Hair follicular keratinocyte (primary cell): ENCODE measurements around the gene OR5L1. TPM values are rescaled to one million over a fixed set of nuclear protein-coding genes. Genes with fewer than 3 reads are reported as not detected.

Experiments used
- total RNA-seq: library from RNA; depleted of rRNA; stranded (reverse); fragments of >200 nt; gene quantifications from 2 replicates; pipeline ENCODE4 v1.2.3, GENCODE V29; 2015

Gene OR5L1
- not detected in 2 replicates for total RNA-seq

DNA sequence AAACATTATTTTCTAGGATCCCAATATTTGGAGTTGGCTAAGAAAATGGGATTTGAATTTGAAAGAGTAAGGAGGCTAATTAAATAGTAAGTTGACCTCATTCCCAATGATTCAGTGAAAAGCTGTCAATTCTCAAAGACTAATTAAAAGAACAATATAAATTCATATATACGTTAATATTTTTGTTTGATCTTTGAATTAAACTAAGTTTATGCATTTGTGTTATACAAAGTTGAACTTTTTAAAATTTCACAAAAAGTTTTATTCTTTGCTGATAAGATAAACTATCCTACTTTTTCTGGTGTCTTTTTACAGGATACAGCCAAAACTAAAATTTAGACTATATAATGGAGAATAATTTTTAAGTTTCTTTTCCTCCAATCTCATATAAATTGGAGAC lies at the start of gene OR5L1:
OR5L1 (plus strand) TSS at position 301 of the 400 bp plus-strand sequence. CDS start 100 bp downstream, outside the sequence.

DNA sequence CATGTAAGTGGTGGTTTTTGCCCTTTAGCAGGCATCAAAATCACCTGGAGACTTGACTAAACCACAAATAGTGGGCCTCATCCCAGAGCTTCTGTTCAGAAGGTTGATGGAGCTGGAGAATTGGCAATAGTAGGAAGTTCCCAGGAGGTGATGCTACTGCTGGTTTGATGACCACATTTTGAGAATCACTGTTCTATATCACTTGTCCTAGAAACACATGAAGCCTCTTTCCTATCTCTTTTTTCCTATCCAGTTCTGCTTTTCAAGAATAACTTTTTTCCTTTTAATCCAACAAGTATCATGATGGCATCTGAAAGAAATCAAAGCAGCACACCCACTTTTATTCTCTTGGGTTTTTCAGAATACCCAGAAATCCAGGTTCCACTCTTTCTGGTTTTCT lies 38.0 kb upstream of the OR5L1 start, which contains the start of gene OR5D13:
OR5D13 (plus strand) TSS at position 301 of the 400 bp plus-strand sequence; CDS start at position 301, 0 bp downstream.

DNA sequence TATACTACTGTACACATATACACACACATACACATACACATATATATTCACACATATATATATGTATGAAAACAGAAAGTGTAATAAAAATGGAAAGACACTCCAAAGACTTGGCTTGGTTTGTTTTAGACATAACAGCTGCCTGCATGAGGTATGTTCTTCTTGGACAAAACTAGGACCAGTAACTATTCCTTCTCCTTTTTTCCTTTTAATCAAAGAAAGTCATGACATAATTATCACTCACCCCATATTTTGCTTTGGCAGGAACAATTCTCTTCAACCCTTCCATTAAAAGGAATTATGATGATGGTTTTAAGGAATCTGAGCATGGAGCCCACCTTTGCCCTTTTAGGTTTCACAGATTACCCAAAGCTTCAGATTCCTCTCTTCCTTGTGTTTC lies 15.9 kb upstream of the OR5L1 start, which contains the start of gene OR5D14:
OR5D14 (plus strand) TSS at position 301 of the 400 bp plus-strand sequence; CDS start at position 301, 0 bp downstream.

DNA sequence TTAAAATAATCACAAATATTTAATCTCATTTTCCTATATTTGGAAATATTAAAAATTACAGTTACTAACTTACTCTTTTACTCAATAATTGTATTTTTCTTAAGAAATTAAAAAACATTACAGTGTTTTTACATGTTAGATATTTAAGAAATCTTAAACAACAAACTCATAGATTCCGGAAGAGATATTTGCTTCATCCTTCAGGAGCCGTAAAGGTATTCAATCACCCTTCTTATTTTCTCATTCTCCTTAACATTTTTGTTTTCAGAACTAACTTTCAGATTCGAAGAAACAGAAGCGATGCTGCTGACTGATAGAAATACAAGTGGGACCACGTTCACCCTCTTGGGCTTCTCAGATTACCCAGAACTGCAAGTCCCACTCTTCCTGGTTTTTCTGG lies 8.2 kb downstream of the OR5L1 start, which contains the start of gene OR5D18:
OR5D18 (plus strand) TSS at position 301 of the 400 bp plus-strand sequence; CDS start at position 301, 0 bp downstream.

DNA sequence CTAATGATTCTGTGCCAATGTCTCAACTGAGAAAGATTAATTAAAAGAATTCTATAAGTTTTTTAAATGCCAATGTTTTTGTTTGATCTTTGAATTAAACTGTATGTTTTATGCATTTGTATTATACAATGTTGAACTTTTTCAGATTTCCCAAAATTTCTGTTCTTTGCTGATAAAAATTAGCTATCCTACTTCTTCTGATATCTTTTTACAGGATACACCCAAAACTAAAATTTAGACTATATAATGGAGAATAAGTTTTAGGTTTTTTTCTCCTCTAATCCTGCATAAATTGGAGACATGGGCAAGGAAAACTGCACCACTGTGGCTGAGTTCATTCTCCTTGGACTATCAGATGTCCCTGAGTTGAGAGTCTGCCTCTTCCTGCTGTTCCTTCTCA lies 15.8 kb downstream of the OR5L1 start, which contains the start of gene OR5L2:
OR5L2 (plus strand) TSS at position 301 of the 400 bp plus-strand sequence; CDS start at position 301, 0 bp downstream.

DNA sequence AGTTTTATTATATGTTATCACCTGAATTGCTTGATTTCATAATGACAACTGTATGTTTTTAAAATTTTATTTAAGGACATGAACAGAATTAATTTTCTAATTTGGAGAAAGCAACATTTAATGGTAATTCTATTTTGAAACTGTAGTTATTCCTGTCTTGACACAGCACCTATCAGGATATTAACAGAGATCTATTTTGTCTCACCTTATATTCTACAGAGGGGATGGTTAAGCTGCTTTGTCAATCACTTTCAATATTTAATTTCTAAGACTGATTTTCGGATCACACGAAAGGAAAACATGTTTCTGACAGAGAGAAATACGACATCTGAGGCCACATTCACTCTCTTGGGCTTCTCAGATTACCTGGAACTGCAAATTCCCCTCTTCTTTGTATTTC lies 27.3 kb downstream of the OR5L1 start, which contains the start of gene OR5D16:
OR5D16 (plus strand) TSS at position 301 of the 400 bp plus-strand sequence; CDS start at position 301, 0 bp downstream.

Other genes with a start within 250 kb of the OR5L1 start
- gene OR4C16, start 239.2 kb upstream of the OR5L1 start, total RNA-seq = not detected in 2 replicates
- not detected in 2 replicates for gene OR4C11, start 203.7 kb upstream of the OR5L1 start, total RNA-seq
- not detected in 2 replicates for gene OR4P4, start 176.3 kb upstream of the OR5L1 start, total RNA-seq
- gene OR4S2, start 163.0 kb upstream of the OR5L1 start, total RNA-seq = not detected in 2 replicates
- not detected in 2 replicates for gene OR4C6, start 149.2 kb upstream of the OR5L1 start, total RNA-seq
- not detected in 2 replicates for gene OR5D13, start 37.9 kb upstream of the OR5L1 start, total RNA-seq
- not detected in 2 replicates for gene OR5D14, start 15.8 kb upstream of the OR5L1 start, total RNA-seq
- not detected in 2 replicates for gene OR5D18, start 8.3 kb downstream of the OR5L1 start, total RNA-seq
- not detected in 2 replicates for gene OR5L2, start 15.9 kb downstream of the OR5L1 start, total RNA-seq
- gene OR5D16, start 27.4 kb downstream of the OR5L1 start, total RNA-seq = not detected in 2 replicates
- gene TRIM51, start 71.9 kb downstream of the OR5L1 start, total RNA-seq = not detected in 2 replicates
- not detected in 2 replicates for gene OR5W2, start 103.2 kb downstream of the OR5L1 start, total RNA-seq
- not detected in 2 replicates for gene OR5I1, start 125.0 kb downstream of the OR5L1 start, total RNA-seq
- not detected in 2 replicates for gene OR10AG1, start 158.6 kb downstream of the OR5L1 start, total RNA-seq
- gene OR5F1, start 183.3 kb downstream of the OR5L1 start, total RNA-seq = not detected in 2 replicates
- not detected in 2 replicates for gene OR5AS1, start 216.3 kb downstream of the OR5L1 start, total RNA-seq